ENCODE data around the gene RBM39. TPM values are rescaled to one million over a fixed set of nuclear protein-coding genes. Genes with fewer than 3 reads are reported as not detected.
"Not testable (repeated sequence)": the region's sequence is repeated elsewhere in the genome, so short reads cannot be mapped to it uniquely, and the experiment has no call there.

Gene RBM39
- total RNA-seq (100 to 1,000 TPM; 687 to 713 TPM), polyA plus RNA-seq (100 to 1,000 TPM; 110 to 134 (median 112) TPM), total RNA-seq (742 to 1,708 (median 903) reads per million in 6 experiments)

GRCh38 chr20:35741892-35742740, at the start of gene RBM39:
Gene RBM39, minus strand, starts transcription at chr20:35742260. Its CDS starts 1,386 bp downstream, at chr20:35740874.
- H3K4me1 Mint-ChIP-seq = peaks cover 27 to 57% (median 50%) of the 10 kb centered on the region in 4 donors
- peaks cover 25 to 44% (median 36%) of the 10 kb centered on the region in 3 donors for H3K36me3 Mint-ChIP-seq
- peak within 1 kb of the TSS; percentile 93 to 100 (median 99) for H3K4me3 Mint-ChIP-seq
- ATAC-seq (peak; percentile 81 to 85), DNase-seq (peak; percentile 93 to 100 (median 100))
- H3K27me3 Mint-ChIP-seq = no peaks in the 10 kb centered on the region
- POLR2A ChIA-PET = interaction anchor here (0.6 to 11.0 kb wide), 56 partner anchors 9 to 1630 kb away, joined by 3 to 684 read pairs (median 5); partner anchors contain the start of genes CEP250, CPNE1, EDEM2 and EIF2S2
- H3K9me3 Mint-ChIP-seq = no peaks in the 10 kb centered on the region
- H3K27ac Mint-ChIP-seq = peak within 1 kb of the TSS; percentile 98 to 100 (median 100)

- H3K27me3 Mint-ChIP-seq = no peaks in the 10 kb centered on the region
- peak overlapping the region in 4 of 10 donors; percentile 0 to 31 (median 4) for H3K4me3 Mint-ChIP-seq
- no peak for DNase-seq
- H3K36me3 Mint-ChIP-seq = peaks cover 0 to 44% (median 4%) of the 10 kb centered on the region in 3 donors
- peaks cover 11 to 60% (median 45%) of the 10 kb centered on the region in 4 donors for H3K4me1 Mint-ChIP-seq
- ATAC-seq = no peak
- POLR2A ChIA-PET = interaction anchor here (1.0 kb wide), 1 partner anchor 49 kb away, joined by 3 read pairs; the partner anchor contains the start of gene RBM39
- H3K9me3 Mint-ChIP-seq = no peaks in the 10 kb centered on the region
- H3K27ac Mint-ChIP-seq = peak overlapping the region in 9 of 10 donors; percentile 15 to 87 (median 58)
These were observed 49.8 kb upstream of the RBM39 start for GRCh38 chr20:35791821-35792220.

GRCh38 chr20:35791097-35791496, 49.0 kb upstream of the RBM39 start:
- Mint-ChIP-seq H3K27me3 (no peaks in the 10 kb centered on the region), H3K36me3 (peaks cover 0 to 45% (median 7%) of the 10 kb centered on the region in 3 donors), H3K27ac (peak overlapping the region in 1 of 10 donors; percentile 72), H3K4me1 (peaks cover 13 to 59% (median 40%) of the 10 kb centered on the region in 4 donors), H3K4me3 (no peak overlapping the region), H3K9me3 (no peaks in the 10 kb centered on the region)
- POLR2A ChIA-PET = interaction anchor here (0.8 to 1.0 kb wide), 2 partner anchors 49 kb away, joined by 3 to 4 read pairs; partner anchors contain the start of gene RBM39
- ATAC-seq = no peak
- DNase-seq = no peak

GRCh38 chr20:35788796-35789195, 46.7 kb upstream of the RBM39 start:
- no peaks in the 10 kb centered on the region for H3K27me3 Mint-ChIP-seq
- no peak for DNase-seq
- peak overlapping the region in 1 of 10 donors; percentile 41 for H3K4me3 Mint-ChIP-seq
- peak overlapping the region in 2 of 10 donors; percentile 20 to 37 for H3K27ac Mint-ChIP-seq
- POLR2A ChIA-PET = no interaction called here
- H3K4me1 Mint-ChIP-seq = peaks cover 10 to 52% (median 28%) of the 10 kb centered on the region in 4 donors
- H3K36me3 Mint-ChIP-seq = peaks cover 0 to 56% (median 4%) of the 10 kb centered on the region in 3 donors
- no peaks in the 10 kb centered on the region for H3K9me3 Mint-ChIP-seq
- ATAC-seq = no peak

- H3K4me3 Mint-ChIP-seq, H3K27ac Mint-ChIP-seq, H3K9me3 Mint-ChIP-seq, H3K27me3 Mint-ChIP-seq, DNase-seq, ATAC-seq: not testable (repeated sequence)
- Mint-ChIP-seq H3K4me1 (peaks cover 8 to 44% (median 22%) of the 10 kb centered on the region in 4 donors), H3K36me3 (peaks cover 0 to 67% (median 8%) of the 10 kb centered on the region in 3 donors)
- POLR2A ChIA-PET = interaction anchor here (1.8 kb wide), 1 partner anchor 14 kb away, joined by 4 read pairs; the partner anchor contains the start of gene PHF20
These were observed 43.5 kb upstream of the RBM39 start for GRCh38 chr20:35785541-35785940.

GRCh38 chr20:35783811-35784210, 41.8 kb upstream of the RBM39 start:
- H3K27ac Mint-ChIP-seq, H3K9me3 Mint-ChIP-seq, DNase-seq, H3K4me3 Mint-ChIP-seq, ATAC-seq, H3K27me3 Mint-ChIP-seq: not testable (repeated sequence)
- Mint-ChIP-seq H3K4me1 (peaks cover 7 to 41% (median 27%) of the 10 kb centered on the region in 4 donors), H3K36me3 (peaks cover 0 to 69% (median 12%) of the 10 kb centered on the region in 3 donors)
- POLR2A ChIA-PET = interaction anchor here (0.7 to 2.2 kb wide), 4 partner anchors 11 to 292 kb away, joined by 3 to 6 read pairs (median 5); partner anchors contain the start of genes PHF20 and RBM39

GRCh38 chr20:35776513-35777101, 34.5 kb upstream of the RBM39 start:
- DNase-seq = peak in 1 of 10 donors; percentile 25
- H3K4me1 Mint-ChIP-seq = peaks cover 32 to 80% (median 65%) of the 10 kb centered on the region in 4 donors

GRCh38 chr20:35774391-35774790, 32.3 kb upstream of the RBM39 start:
- POLR2A ChIA-PET = interaction anchor here (0.6 to 17.0 kb wide), 2 partner anchors 27 to 32 kb away, joined by 3 to 684 read pairs; partner anchors contain the start of gene RBM39
- peaks cover 39 to 89% (median 70%) of the 10 kb centered on the region in 4 donors for H3K4me1 Mint-ChIP-seq
- peak overlapping the region; percentile 84 to 98 (median 93) for H3K4me3 Mint-ChIP-seq
- H3K27me3 Mint-ChIP-seq = no peaks in the 10 kb centered on the region
- DNase-seq (no peak), ATAC-seq (no peak)
- peak overlapping the region; percentile 94 to 100 (median 98) for H3K27ac Mint-ChIP-seq
- peaks cover 0 to 3% (median 0%) of the 10 kb centered on the region in 9 donors for H3K9me3 Mint-ChIP-seq
- H3K36me3 Mint-ChIP-seq = peaks cover 0 to 31% (median 6%) of the 10 kb centered on the region in 3 donors

More at GRCh38 chr20:35776513-35777101, 34.5 kb upstream of the RBM39 start:
- Mint-ChIP-seq H3K36me3 (peaks cover 0 to 51% (median 4%) of the 10 kb centered on the region in 3 donors), H3K27ac (peak overlapping the region; percentile 29 to 94 (median 79)), H3K9me3 (peaks cover 0 to 1% (median 0%) of the 10 kb centered on the region in 9 donors), H3K4me3 (peak overlapping the region in 9 of 10 donors; percentile 38 to 81 (median 67)), H3K27me3 (no peaks in the 10 kb centered on the region)
- POLR2A ChIA-PET = interaction anchor here (1.2 to 17.0 kb wide), 4 partner anchors 9 to 42 kb away, joined by 3 to 684 read pairs (median 4); partner anchors contain the start of gene RBM39
- no peak for ATAC-seq

- H3K4me1 Mint-ChIP-seq = peaks cover 48 to 89% (median 75%) of the 10 kb centered on the region in 4 donors
- peak in 8 of 10 donors; percentile 37 to 68 (median 42) for DNase-seq
- H3K36me3 Mint-ChIP-seq = peaks cover 0 to 20% (median 2%) of the 10 kb centered on the region in 3 donors
- H3K27me3 Mint-ChIP-seq = no peaks in the 10 kb centered on the region
- H3K9me3 Mint-ChIP-seq = peaks cover 0 to 3% (median 0%) of the 10 kb centered on the region in 9 donors
- POLR2A ChIA-PET = interaction anchor here (1.2 to 17.0 kb wide), 3 partner anchors 11 to 31 kb away, joined by 5 to 684 read pairs (median 12); partner anchors contain the start of gene RBM39
- peak overlapping the region; percentile 94 to 100 (median 98) for H3K27ac Mint-ChIP-seq
- peak overlapping the region; percentile 84 to 98 (median 93) for H3K4me3 Mint-ChIP-seq
- no peak for ATAC-seq
These were observed 31.2 kb upstream of the RBM39 start for GRCh38 chr20:35773154-35773751.

- H3K27ac Mint-ChIP-seq = peak overlapping the region; percentile 94 to 100 (median 98)
- peaks cover 52 to 91% (median 78%) of the 10 kb centered on the region in 4 donors for H3K4me1 Mint-ChIP-seq
- peaks cover 0 to 20% (median 2%) of the 10 kb centered on the region in 3 donors for H3K36me3 Mint-ChIP-seq
- POLR2A ChIA-PET = interaction anchor here (0.9 to 17.0 kb wide), 11 partner anchors 12 to 181 kb away, joined by 3 to 684 read pairs (median 8); partner anchors contain the start of genes CPNE1, NFS1, RBM12 and RBM39
- ATAC-seq (no peak), DNase-seq (peak in 1 of 10 donors; percentile 15)
- H3K27me3 Mint-ChIP-seq = no peaks in the 10 kb centered on the region
- peaks cover 0 to 3% (median 0%) of the 10 kb centered on the region in 9 donors for H3K9me3 Mint-ChIP-seq
- peak overlapping the region; percentile 84 to 98 (median 93) for H3K4me3 Mint-ChIP-seq
These were observed 30.6 kb upstream of the RBM39 start for GRCh38 chr20:35772563-35773058.

All from naive thymus-derived CD8-positive, alpha-beta T cell (primary cell).